Keratinocyte (primary cell): Measurements from ENCODE around the gene ZMYM2. TPM values are rescaled to one million over a fixed set of nuclear protein-coding genes. Genes with fewer than 3 reads are reported as not detected.

Experiments
- DNase-seq: peaks from one replicate; pipeline ENCODE4 v3.0.0-alpha.2; 2011; ENCODE audit warnings: low read depth, missing footprints, low spot score
- FAIRE-seq: peaks from 2 replicates; lab custom pipeline; 2011; peaks lifted over from hg19 to GRCh38; lab: Jason Lieb, UNC
- H2AFZ ChIP-seq: 2 replicates; pipeline ENCODE4 v1.6.0; 2012; ENCODE audit warnings: low read length, control low read depth, inconsistent platforms; ENCODE audit not compliant: control insufficient read depth
- H3K27ac ChIP-seq: 2 replicates; pipeline ENCODE4 v1.5.1; 2011; ENCODE audit warnings: low read length; ENCODE audit not compliant: control insufficient read depth, insufficient read depth
- H3K27me3 ChIP-seq: 3 replicates; pipeline ENCODE4 v1.6.0; 2011; ENCODE audit warnings: low read length; ENCODE audit not compliant: control insufficient read depth, insufficient read depth; ENCODE audit errors: extremely low read depth
- H3K36me3 ChIP-seq, 2 experiments: 2 replicates in 1 of 2; 3 replicates in 1 of 2; pipeline ENCODE4 v1.5.1; 2011; ENCODE audit warnings: low read length in 2 of 2, mild to moderate bottlenecking in 1 of 2; ENCODE audit not compliant: control insufficient read depth in 2 of 2, insufficient read depth in 2 of 2; ENCODE audit errors: extremely low read depth in 1 of 2
- H3K4me1 ChIP-seq: 3 replicates; pipeline ENCODE4 v1.5.1; 2011; ENCODE audit warnings: low read length; ENCODE audit not compliant: control insufficient read depth, insufficient read depth; ENCODE audit errors: extremely low read depth
- H3K4me2 ChIP-seq: 3 replicates; pipeline ENCODE4 v1.6.0; 2011; ENCODE audit warnings: low read depth, low read length; ENCODE audit not compliant: control insufficient read depth, insufficient read depth; ENCODE audit errors: extremely low read depth
- H3K4me3 ChIP-seq, 3 experiments: fragments of 200-600 bp in 1 of 3; sonication (generic) in 1 of 3; 2 replicates in 2 of 3; 3 replicates in 1 of 3; pipeline ENCODE4 v1.5.1; 2011 to 2016; ENCODE audit warnings: low read length in 3 of 3, mild to moderate bottlenecking in 3 of 3, control low read depth in 2 of 3, inconsistent platforms in 1 of 3, low read depth in 1 of 3, mixed read lengths in 1 of 3, mixed run types in 1 of 3, moderate library complexity in 1 of 3; ENCODE audit not compliant: control insufficient read depth in 2 of 3, insufficient read depth in 2 of 3; ENCODE audit errors: extremely low read depth in 1 of 3
- H3K79me2 ChIP-seq: 2 replicates; pipeline ENCODE4 v1.6.0; 2012; ENCODE audit warnings: low read length; ENCODE audit not compliant: control insufficient read depth, insufficient read depth
- H3K9ac ChIP-seq: 3 replicates; pipeline ENCODE4 v1.6.0; 2011; ENCODE audit warnings: low read length; ENCODE audit not compliant: control insufficient read depth, insufficient read depth; ENCODE audit errors: extremely low read depth
- H3K9me1 ChIP-seq: 3 replicates; pipeline ENCODE4 v1.6.0; 2011; ENCODE audit warnings: low read length; ENCODE audit not compliant: control insufficient read depth, insufficient read depth; ENCODE audit errors: extremely low read depth
- H3K9me3 ChIP-seq: 2 replicates; pipeline ENCODE4 v1.5.1; 2012; ENCODE audit warnings: low read depth, low read length; ENCODE audit not compliant: control insufficient read depth
- H4K20me1 ChIP-seq: 3 replicates; pipeline ENCODE4 v1.6.0; 2011; ENCODE audit warnings: low read length; ENCODE audit not compliant: control insufficient read depth, insufficient read depth; ENCODE audit errors: extremely low read depth
- CTCF ChIP-seq, 3 experiments: IDR thresholded peaks in 1 of 3; conservative IDR thresholded peaks in 1 of 3; optimal IDR thresholded peaks in 1 of 3; 2 replicates in 2 of 3; 3 replicates in 1 of 3; pipeline versions ENCODE3 to v1.5.1; 2011; ENCODE audit warnings: low read length in 3 of 3, mild to moderate bottlenecking in 3 of 3, moderate library complexity in 2 of 3, control low read depth in 1 of 3, inconsistent platforms in 1 of 3; ENCODE audit not compliant: insufficient read depth in 2 of 3; ENCODE audit errors: extremely low read depth in 1 of 3
- EZH2 ChIP-seq: IDR thresholded peaks from one replicate; pipeline ENCODE4 v1.6.1; 2012; ENCODE audit warnings: inconsistent platforms, mild to moderate bottlenecking, low read length, moderate library complexity
- dilution Hi-C: fragments of 300-500 bp; cut with MboI; formaldehyde crosslinking; loops from one replicate; pipeline ENCODE4 v1.7.0; 2020; ENCODE audit warnings: low sequenced_read_pairs; ENCODE audit not compliant: extremely low pct_ligation_motif_present
- polyA plus RNA-seq, 5 experiments: library from polyadenylated mRNA; depleted of rRNA in 3 of 5; stranded (reverse) in 3 of 5; stranded (forward) in 1 of 5; unstranded in 1 of 5; fragments of >200 nt; gene quantifications; 1 replicate in 1 of 5; 2 replicates in 3 of 5; 3 replicates in 1 of 5; pipeline versions ENCODE4 v1.2.1 to v1.2.3, GENCODE V29; 2011 to 2012; ENCODE audit warnings: missing spikeins in 2 of 5, low read depth in 1 of 5, low replicate concordance in 1 of 5

ZMYM2 gene
- polyA plus RNA-seq, 1 donor (not counting 4 experiments of a cell fraction or from before 2014, with no cell fraction given), result 51.3 TPM

- no peak overlapping the region for H3K27ac ChIP-seq
- no peak for TF ChIP-seq CTCF (optimal IDR thresholded peaks at IDR 0.05 in 1 of 3, IDR thresholded peaks at IDR 0.05 in 1 of 3, conservative IDR thresholded peaks at IDR 0.05 in 1 of 3; ENCODE audit: extremely low read depth in 1 of 3, insufficient read depth in 2 of 3, low read length in 3 of 3)
- no peak for TF ChIP-seq EZH2
- no peaks in the 10 kb centered on the region for H3K79me2 ChIP-seq
- no peak for DNase-seq
- H3K9ac ChIP-seq, result no peak overlapping the region
- no peaks in the 10 kb centered on the region for H4K20me1 ChIP-seq
- H3K9me1 ChIP-seq, result no peaks in the 10 kb centered on the region
- H3K9me3 ChIP-seq, result no peaks in the 10 kb centered on the region
- no peak overlapping the region for H2AFZ ChIP-seq
- dilution Hi-C loops, result no loop called here
- no peak for FAIRE-seq
- H3K4me2 ChIP-seq, result no peak overlapping the region
- H3K4me1 ChIP-seq, result no peaks in the 10 kb centered on the region
- peaks cover 17% of the 10 kb centered on the region for H3K27me3 ChIP-seq
- H3K36me3 ChIP-seq, result no peaks in the 10 kb centered on the region
- no peak overlapping the region for H3K4me3 ChIP-seq
These were observed 146.7 kb downstream of the ZMYM2 start for GRCh38 chr13:20105161-20105689.

GRCh38 chr13:20106742-20107141 is 148.2 kb downstream of the ZMYM2 start:
- Histone ChIP-seq H3K9me1 (no peaks in the 10 kb centered on the region), H3K9ac (no peak overlapping the region), H3K79me2 (no peaks in the 10 kb centered on the region), H3K27me3 (peaks cover 15% of the 10 kb centered on the region), H3K4me2 (no peak overlapping the region), H3K4me1 (no peaks in the 10 kb centered on the region), H3K4me3 (no peak overlapping the region), H3K36me3 (no peaks in the 10 kb centered on the region), H3K27ac (no peak overlapping the region), H4K20me1 (no peaks in the 10 kb centered on the region), H3K9me3 (no peaks in the 10 kb centered on the region), H2AFZ (no peak overlapping the region)
- TF ChIP-seq CTCF (optimal IDR thresholded peaks at IDR 0.05 in 1 of 3, IDR thresholded peaks at IDR 0.05 in 1 of 3, conservative IDR thresholded peaks at IDR 0.05 in 1 of 3; ENCODE audit: extremely low read depth in 1 of 3, insufficient read depth in 2 of 3, low read length in 3 of 3) (no peak), EZH2 (no peak)
- DNase-seq (no peak), FAIRE-seq (no peak)
- dilution Hi-C loops, result no loop called here
